Choroid plexus epithelial cell (primary cell): ENCODE measurements around the gene WDR18.

Experiments used
- DNase-seq: peaks from one replicate; pipeline ENCODE4 v3.0.0-alpha.2; 2010; ENCODE audit warnings: low read depth
- H3K4me3 ChIP-seq: 2 replicates; pipeline ENCODE4 v1.5.1; 2011; ENCODE audit warnings: low read depth, mild to moderate bottlenecking, control low read depth, low read length, moderate library complexity
- TF ChIP-seq, protein P1 (sequence below): conservative IDR thresholded peaks from 2 replicates; pipeline ENCODE4 v1.5.1; 2011; ENCODE audit warnings: low read depth, mild to moderate bottlenecking, control low read depth, inconsistent platforms, low read length, moderate library complexity

WDR18 gene

DNA sequence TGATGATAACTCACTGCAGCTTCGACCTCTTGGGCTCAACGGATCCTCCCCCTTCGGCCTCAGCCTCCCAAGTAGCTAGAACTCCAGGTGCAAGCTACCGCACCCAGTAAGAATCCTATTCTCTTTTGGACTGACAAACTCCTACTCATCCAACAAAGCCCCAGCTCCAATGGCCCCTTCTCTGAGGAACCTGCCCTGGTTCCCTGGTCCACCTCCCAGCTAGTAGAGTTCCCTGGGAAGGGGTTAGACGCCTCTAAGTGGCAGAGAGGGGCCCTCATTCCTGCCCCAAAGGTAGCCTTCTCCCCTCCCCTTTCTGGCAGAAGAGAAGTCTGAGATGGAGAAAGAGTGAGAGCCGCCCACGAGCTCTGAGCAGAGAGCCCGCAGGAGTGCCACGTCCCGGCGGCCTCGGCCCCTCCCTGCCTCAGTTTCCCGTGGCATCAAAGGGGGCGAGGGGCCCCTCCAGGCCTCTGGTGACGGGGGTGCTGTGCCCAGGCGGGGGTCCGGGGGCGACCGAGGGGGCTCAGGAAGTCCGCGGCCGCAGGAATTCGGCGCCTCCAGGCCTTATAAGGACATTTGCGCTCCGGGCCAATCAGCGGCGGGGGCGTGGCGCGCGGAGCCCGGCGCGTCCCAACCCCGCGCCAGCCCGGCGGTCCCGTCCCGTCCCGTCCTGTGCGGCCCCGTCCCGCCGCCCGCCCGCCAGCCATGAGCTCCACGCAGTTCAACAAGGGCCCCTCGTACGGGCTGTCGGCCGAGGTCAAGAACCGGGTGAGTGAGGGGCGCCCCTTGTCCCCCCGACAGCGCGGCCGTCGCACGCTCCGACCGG lies 42.0 kb downstream of the WDR18 start, which contains the start of gene CNN2:
TSS of gene CNN2 (plus strand) at position 649 of the 823 bp plus-strand sequence. CDS start at position 703, 54 bp downstream.
- DNase-seq = peak; percentile 81
- TF ChIP-seq, protein P1, sequence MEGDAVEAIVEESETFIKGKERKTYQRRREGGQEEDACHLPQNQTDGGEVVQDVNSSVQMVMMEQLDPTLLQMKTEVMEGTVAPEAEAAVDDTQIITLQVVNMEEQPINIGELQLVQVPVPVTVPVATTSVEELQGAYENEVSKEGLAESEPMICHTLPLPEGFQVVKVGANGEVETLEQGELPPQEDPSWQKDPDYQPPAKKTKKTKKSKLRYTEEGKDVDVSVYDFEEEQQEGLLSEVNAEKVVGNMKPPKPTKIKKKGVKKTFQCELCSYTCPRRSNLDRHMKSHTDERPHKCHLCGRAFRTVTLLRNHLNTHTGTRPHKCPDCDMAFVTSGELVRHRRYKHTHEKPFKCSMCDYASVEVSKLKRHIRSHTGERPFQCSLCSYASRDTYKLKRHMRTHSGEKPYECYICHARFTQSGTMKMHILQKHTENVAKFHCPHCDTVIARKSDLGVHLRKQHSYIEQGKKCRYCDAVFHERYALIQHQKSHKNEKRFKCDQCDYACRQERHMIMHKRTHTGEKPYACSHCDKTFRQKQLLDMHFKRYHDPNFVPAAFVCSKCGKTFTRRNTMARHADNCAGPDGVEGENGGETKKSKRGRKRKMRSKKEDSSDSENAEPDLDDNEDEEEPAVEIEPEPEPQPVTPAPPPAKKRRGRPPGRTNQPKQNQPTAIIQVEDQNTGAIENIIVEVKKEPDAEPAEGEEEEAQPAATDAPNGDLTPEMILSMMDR = no peak
- peak within 1 kb of the TSS; percentile 96 for H3K4me3 ChIP-seq

GRCh38 chr19:1026783-1027649 lies 42.9 kb downstream of the WDR18 start:
- TF ChIP-seq, protein P1 = no peak
- DNase-seq = no peak

DNA sequence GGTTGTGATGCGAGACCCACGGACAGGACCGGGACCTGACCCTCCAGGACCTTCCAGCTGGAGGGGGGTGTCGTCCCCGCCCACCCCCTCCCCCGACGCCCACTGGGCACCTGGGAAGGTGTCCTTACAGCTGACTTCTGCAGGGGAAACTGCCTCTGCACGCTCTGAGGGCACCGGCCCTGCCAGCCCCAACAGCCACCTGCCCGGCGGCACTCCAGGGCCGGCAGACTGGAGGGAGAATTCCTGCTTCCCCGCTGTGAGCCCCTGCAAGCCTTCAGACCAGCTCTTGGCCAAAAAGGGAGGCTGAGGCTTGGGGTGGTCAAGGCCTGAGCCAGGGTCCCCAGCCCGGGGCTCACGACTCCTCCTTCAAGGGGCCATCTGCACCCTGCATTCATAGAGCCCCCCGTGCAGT lies 43.5 kb downstream of the WDR18 start:
- TF ChIP-seq, protein P1 = no peak
- H3K4me3 ChIP-seq = peak overlapping the region; percentile 96
- DNase-seq = no peak

More at GRCh38 chr19:1026783-1027649, 42.9 kb downstream of the WDR18 start:
- peak overlapping the region; percentile 96 for H3K4me3 ChIP-seq

- TF ChIP-seq, protein P1 = no peak
- peak overlapping the region; percentile 96 for H3K4me3 ChIP-seq
- peak; percentile 97 for DNase-seq
Measured at GRCh38 chr19:1028062-1028926, 44.1 kb downstream of the WDR18 start.

DNA sequence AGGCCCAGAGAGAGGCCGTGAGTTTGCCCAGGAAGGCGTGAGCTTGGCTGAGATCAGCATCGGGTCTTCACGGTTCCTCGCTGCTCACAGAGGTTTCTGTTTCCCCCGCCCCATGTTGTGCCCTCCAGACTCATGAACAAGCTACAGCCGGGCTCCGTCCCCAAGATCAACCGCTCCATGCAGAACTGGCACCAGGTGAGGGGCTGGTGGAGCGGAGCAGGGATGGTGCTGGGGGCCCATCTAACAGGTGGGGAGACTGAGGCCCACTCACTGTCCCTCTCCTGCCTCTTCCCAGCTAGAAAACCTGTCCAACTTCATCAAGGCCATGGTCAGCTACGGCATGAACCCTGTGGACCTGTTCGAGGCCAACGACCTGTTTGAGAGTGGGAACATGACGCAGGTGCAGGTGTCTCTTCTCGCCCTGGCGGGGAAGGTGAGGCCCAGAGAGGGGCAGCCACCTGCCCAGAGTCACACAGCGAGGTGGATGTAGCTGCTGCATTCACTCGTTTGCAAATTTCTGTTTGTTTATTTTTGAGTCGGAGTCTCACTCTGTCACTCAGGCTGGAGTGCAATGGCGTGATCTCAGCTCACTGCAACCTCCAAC lies 48.2 kb downstream of the WDR18 start:
- H3K4me3 ChIP-seq = no peak overlapping the region
- no peak for DNase-seq
- TF ChIP-seq, protein P1 = no peak
